GM12865 (cell line): ENCODE measurements around the gene MYO1G.
A peak's percentile ranks its signal among the peaks of the same experiment; 100 is the strongest.

Experiments
- DNase-seq: peaks from one replicate; pipeline ENCODE4 v3.0.0; 2010; ENCODE audit warnings: low read depth
- H3K4me3 ChIP-seq: 2 replicates; pipeline ENCODE4 v1.5.1; 2011; ENCODE audit warnings: mild to moderate bottlenecking, low read depth, low read length, control low read depth
- CTCF ChIP-seq: IDR thresholded peaks from 2 replicates; pipeline ENCODE4 v1.5.1; 2011; ENCODE audit warnings: low read length, control low read depth, low read depth, inconsistent platforms; ENCODE audit not compliant: insufficient read depth; ENCODE audit errors: missing control alignments

MYO1G gene

GRCh38 chr7:44949303-44949702 is 29.5 kb downstream of the MYO1G start:
- TF ChIP-seq CTCF, result no peak
- DNase-seq, result no peak
- no peak overlapping the region for H3K4me3 ChIP-seq

- TF ChIP-seq CTCF, result no peak
- no peak overlapping the region for H3K4me3 ChIP-seq
- DNase-seq, result no peak
Measured at GRCh38 chr7:44945479-44945878, 33.3 kb downstream of the MYO1G start.

- H3K4me3 ChIP-seq, result no peak overlapping the region
- no peak for DNase-seq
- no peak for TF ChIP-seq CTCF
Measured at GRCh38 chr7:44944821-44945220, 34.0 kb downstream of the MYO1G start.

GRCh38 chr7:44943631-44944030 is 35.2 kb downstream of the MYO1G start:
- TF ChIP-seq CTCF, result no peak
- DNase-seq, result no peak
- H3K4me3 ChIP-seq, result no peak overlapping the region

GRCh38 chr7:44937426-44937825 is 41.4 kb downstream of the MYO1G start:
- no peak for TF ChIP-seq CTCF
- no peak overlapping the region for H3K4me3 ChIP-seq
- no peak for DNase-seq

GRCh38 chr7:44936322-44936721 is 42.5 kb downstream of the MYO1G start:
- no peak for TF ChIP-seq CTCF
- H3K4me3 ChIP-seq, result no peak overlapping the region
- peak; percentile 55 for DNase-seq

GRCh38 chr7:44935583-44935982 is 43.2 kb downstream of the MYO1G start:
- TF ChIP-seq CTCF, result no peak
- no peak for DNase-seq
- no peak overlapping the region for H3K4me3 ChIP-seq
